GM10248 (cell line): ENCODE results near the gene SUSD4.

ENCODE experiments used
- CTCF ChIA-PET: fragments of 300-600 bp; sonication (Branson Sonifier 250); formaldehyde crosslinking; extraction: SDS; loops from one replicate; lab custom pipeline; 2021; ENCODE audit warnings: antibody characterized with exemption; lab: Yijun Ruan, JAX
- POLR2A ChIA-PET: fragments of 350-650 bp; sonication (Branson Sonifier 250); formaldehyde crosslinking; extraction: SDS; loops from one replicate; lab custom pipeline; 2020; ENCODE audit warnings: antibody characterized with exemption; lab: Yijun Ruan, JAX
- DNase-seq: peaks from one replicate; pipeline ENCODE4 v3.0.0; 2012; ENCODE audit errors: extremely low spot score
- CTCF ChIP-seq: IDR thresholded peaks from 2 replicates; pipeline ENCODE4 v1.5.1; 2012; ENCODE audit warnings: mild to moderate bottlenecking, low read depth; ENCODE audit errors: extremely low read depth, missing control alignments, control extremely low read depth

SUSD4 gene

GRCh38 chr1:223329252-223329651, 34.7 kb downstream of the SUSD4 start:
- ChIA-PET CTCF (no interaction called here), POLR2A (interaction anchor here (0.6 kb wide), 1 partner anchor 205 kb away, joined by 4 read pairs; no protein-coding TSS in a partner anchor)
- no peak for TF ChIP-seq CTCF
- DNase-seq, result no peak

GRCh38 chr1:223328566-223328965, 35.4 kb downstream of the SUSD4 start:
- ChIA-PET POLR2A (no interaction called here), CTCF (no interaction called here)
- no peak for TF ChIP-seq CTCF
- DNase-seq, result no peak

GRCh38 chr1:223326776-223327175, 37.2 kb downstream of the SUSD4 start:
- POLR2A ChIA-PET, result no interaction called here

GRCh38 chr1:223323491-223324484, 40.2 kb downstream of the SUSD4 start:
- no peak for DNase-seq
- TF ChIP-seq CTCF, result no peak
- CTCF ChIA-PET, result interaction anchor here (1.1 kb wide), 1 partner anchor 10 kb away, joined by 3 read pairs; no protein-coding TSS in a partner anchor
- POLR2A ChIA-PET, result no interaction called here

More at GRCh38 chr1:223326776-223327175, 37.2 kb downstream of the SUSD4 start:
- CTCF ChIA-PET, result no interaction called here
- TF ChIP-seq CTCF, result no peak
- no peak for DNase-seq

- CTCF ChIA-PET, result no interaction called here
- DNase-seq, result no peak
- POLR2A ChIA-PET, result no interaction called here
- no peak for TF ChIP-seq CTCF
Measured at GRCh38 chr1:223322868-223323267, 41.1 kb downstream of the SUSD4 start.

- no peak for DNase-seq
- ChIA-PET CTCF (no interaction called here), POLR2A (no interaction called here)
- no peak for TF ChIP-seq CTCF
Measured at GRCh38 chr1:223320959-223321358, 43.0 kb downstream of the SUSD4 start.
